PC-9 (cell line): ENCODE data around the gene SMARCA4. TPM values are rescaled to one million over a fixed set of nuclear protein-coding genes. Genes with fewer than 3 reads are reported as not detected.

ENCODE experiments used
- BruUV-seq: library from RNA; stranded (reverse); fragments of 400-500 nt; replicated peaks from 2 replicates; lab custom pipeline; 2021; lab: Mats Ljungman, UMichigan
- CTCF ChIA-PET: fragments of 300-600 bp; sonication (Branson Sonifier 250); formaldehyde crosslinking; loops from one replicate; lab custom pipeline; 2022; ENCODE audit warnings: antibody characterized with exemption; lab: Charles Lee
- POLR2A ChIA-PET: fragments of 300-600 bp; sonication (Branson Sonifier 250); formaldehyde crosslinking; loops from one replicate; lab custom pipeline; 2022; ENCODE audit warnings: antibody characterized with exemption; ENCODE audit not compliant: unreplicated experiment; lab: Charles Lee
- DNase-seq, 2 experiments: peaks; one replicate each; pipeline versions ENCODE4 v3.0.0 to v3.0.0-alpha.2; 2015 to 2022; ENCODE audit warnings: mixed read lengths in 1 of 2
- H2AFZ ChIP-seq: fragments of 200-600 bp; sonication (generic); 2 replicates; pipeline ENCODE4 v1.8.1; 2017; ENCODE audit warnings: antibody characterized with exemption
- H3F3A ChIP-seq: fragments of 200-600 bp; sonication (generic); 2 replicates; pipeline ENCODE4 v1.8.1; 2017; ENCODE audit warnings: antibody characterized with exemption, mild to moderate bottlenecking, low read depth; ENCODE audit not compliant: insufficient read depth
- H3K27ac ChIP-seq: fragments of 200-600 bp; sonication (generic); 2 replicates; pipeline ENCODE4 v1.6.1; 2016; ENCODE audit warnings: mixed run types
- H3K27me3 ChIP-seq: fragments of 200-600 bp; sonication (generic); 2 replicates; pipeline ENCODE4 v1.6.1; 2016; ENCODE audit warnings: low read depth, mixed run types; ENCODE audit not compliant: insufficient read depth
- H3K36me3 ChIP-seq: fragments of 200-600 bp; sonication (generic); 2 replicates; pipeline ENCODE4 v1.6.1; 2016; ENCODE audit warnings: low read depth, mixed run types
- H3K4me1 ChIP-seq: fragments of 200-600 bp; sonication (generic); replicated peaks from 2 replicates; pipeline ENCODE4 v1.6.1; 2016; ENCODE audit warnings: mixed run types; ENCODE audit not compliant: insufficient read depth
- H3K4me2 ChIP-seq: fragments of 200-600 bp; sonication (generic); 2 replicates; pipeline ENCODE4 v1.6.1; 2017; ENCODE audit warnings: mixed run types
- H3K4me3 ChIP-seq: fragments of 200-600 bp; sonication (generic); 2 replicates; pipeline ENCODE4 v1.6.1; 2016; ENCODE audit warnings: mixed run types
- H3K79me2 ChIP-seq: fragments of 200-600 bp; sonication (generic); 2 replicates; pipeline ENCODE4 v1.6.1; 2017; ENCODE audit warnings: low read depth, mixed run types
- H3K9me2 ChIP-seq: fragments of 200-600 bp; sonication (generic); 2 replicates; pipeline ENCODE4 v1.8.1; 2017; ENCODE audit warnings: mild to moderate bottlenecking; ENCODE audit not compliant: insufficient read depth
- H3K9me3 ChIP-seq: fragments of 200-600 bp; sonication (generic); 2 replicates; pipeline ENCODE4 v1.8.1; 2016; ENCODE audit warnings: low read depth; ENCODE audit not compliant: insufficient read depth
- H4K20me1 ChIP-seq: fragments of 200-600 bp; sonication (generic); 2 replicates; pipeline ENCODE4 v1.8.1; 2017; ENCODE audit not compliant: insufficient read depth
- CTCF ChIP-seq: fragments of 200-600 bp; sonication (generic); conservative IDR thresholded peaks from 2 replicates; pipeline ENCODE4 v1.6.1; 2017; ENCODE audit warnings: mixed run types, antibody characterized with exemption, mild to moderate bottlenecking, moderate library complexity
- EZH2 ChIP-seq: fragments of 200-600 bp; sonication (generic); IDR thresholded peaks from 2 replicates; pipeline ENCODE4 v1.8.0; 2017; ENCODE audit warnings: antibody characterized with exemption, low read depth
- intact Hi-C: fragments of 100-400 bp; cut with micrococcal nuclease; formaldehyde crosslinking; loops from one replicate; pipeline ENCODE4 v1.10.0; 2022; ENCODE audit not compliant: unreplicated experiment
- total RNA-seq: library from RNA; stranded (reverse); gene quantifications from 2 replicates; pipeline ENCODE4 v1.2.3, GENCODE V29; 2021

The SMARCA4 gene
- total RNA-seq, 1 experiment from 2014 or later: 136 TPM

GRCh38 chr19:11010041-11010440, 49.2 kb downstream of the SMARCA4 start:
- intact Hi-C loops: no loop called here
- Histone ChIP-seq H3K27me3 (no peaks in the 10 kb centered on the region), H3K79me2 (no peaks in the 10 kb centered on the region), H2AFZ (no peak overlapping the region), H3K36me3 (peaks cover 20% of the 10 kb centered on the region), H3K4me2 (no peak overlapping the region), H3K4me3 (no peak overlapping the region), H3K9me3 (no peaks in the 10 kb centered on the region), H3K9me2 (no peaks in the 10 kb centered on the region), H4K20me1 (peaks cover 13% of the 10 kb centered on the region; the same call in 1 of the 2 replicates), H3K27ac (no peak overlapping the region), H3F3A (peaks cover 12% of the 10 kb centered on the region; the same call in 1 of the 2 replicates), H3K4me1 (no peaks in the 10 kb centered on the region)
- ChIA-PET POLR2A (no interaction called here), CTCF (no interaction called here)
- no TSS peak for BruUV-seq
- DNase-seq: no peak
- TF ChIP-seq EZH2 (no peak), CTCF (no peak)

- H3F3A ChIP-seq: peaks cover 13% of the 10 kb centered on the region; the same call in 1 of the 2 replicates
- no peaks in the 10 kb centered on the region for H3K27me3 ChIP-seq
- no peak overlapping the region for H2AFZ ChIP-seq
- no TSS peak for BruUV-seq
- no peak overlapping the region for H3K4me3 ChIP-seq
- no peaks in the 10 kb centered on the region for H3K9me3 ChIP-seq
- H4K20me1 ChIP-seq: peaks cover 4% of the 10 kb centered on the region; the same call in 1 of the 2 replicates
- DNase-seq: no peak
- CTCF ChIA-PET: no interaction called here
- TF ChIP-seq EZH2 (no peak), CTCF (no peak)
- POLR2A ChIA-PET: no interaction called here
- H3K36me3 ChIP-seq: peaks cover 41% of the 10 kb centered on the region
- intact Hi-C loops: no loop called here
- no peak overlapping the region for H3K27ac ChIP-seq
- H3K79me2 ChIP-seq: no peaks in the 10 kb centered on the region
- no peak overlapping the region for H3K4me2 ChIP-seq
- no peaks in the 10 kb centered on the region for H3K4me1 ChIP-seq
- H3K9me2 ChIP-seq: no peaks in the 10 kb centered on the region
Measured at GRCh38 chr19:11012507-11012906, 51.7 kb downstream of the SMARCA4 start.

GRCh38 chr19:11013771-11014170, 52.9 kb downstream of the SMARCA4 start:
- ChIA-PET CTCF (no interaction called here), POLR2A (no interaction called here)
- intact Hi-C loops: no loop called here
- Histone ChIP-seq H2AFZ (no peak overlapping the region), H3K27me3 (no peaks in the 10 kb centered on the region), H3K79me2 (no peaks in the 10 kb centered on the region), H4K20me1 (peaks cover 4% of the 10 kb centered on the region; the same call in 1 of the 2 replicates), H3K4me3 (no peak overlapping the region), H3K9me3 (no peaks in the 10 kb centered on the region), H3K27ac (no peak overlapping the region), H3K9me2 (no peaks in the 10 kb centered on the region), H3F3A (peaks cover 8% of the 10 kb centered on the region; the same call in 1 of the 2 replicates), H3K36me3 (peaks cover 31% of the 10 kb centered on the region; the same call in 1 of the 2 replicates), H3K4me2 (no peak overlapping the region), H3K4me1 (no peaks in the 10 kb centered on the region)
- TF ChIP-seq EZH2 (no peak), CTCF (no peak)
- BruUV-seq: no TSS peak
- DNase-seq: no peak
